OCI-LY7 (cell line): ENCODE results near the gene ZNF124. TPM values are rescaled to one million over a fixed set of nuclear protein-coding genes. Genes with fewer than 3 reads are reported as not detected.
"Not testable (repeated sequence)": the region's sequence is repeated elsewhere in the genome, so short reads cannot be mapped to it uniquely, and the experiment has no call there.

Experiments
- BruUV-seq: library from RNA; stranded (reverse); fragments of 400-500 nt; replicated peaks from 2 replicates; lab custom pipeline; 2021; lab: Mats Ljungman, UMichigan
- CTCF ChIA-PET: fragments of 300-600 bp; sonication (Branson Sonifier 250); formaldehyde crosslinking; loops from one replicate; lab custom pipeline; 2022; ENCODE audit warnings: antibody characterized with exemption; ENCODE audit not compliant: unreplicated experiment; lab: Charles Lee
- POLR2A ChIA-PET: fragments of 300-600 bp; sonication (Branson Sonifier 250); formaldehyde crosslinking; loops from one replicate; lab custom pipeline; 2022; ENCODE audit warnings: antibody characterized with exemption; lab: Charles Lee
- DNase-seq: peaks from one replicate; pipeline ENCODE4 v3.0.0-alpha.2; 2015; ENCODE audit warnings: low spot score
- H2AFZ ChIP-seq: fragments of 200-600 bp; sonication (generic), shearing (Covaris generic); 2 replicates; pipeline ENCODE4 v1.6.1; 2014; ENCODE audit warnings: mild to moderate bottlenecking, antibody characterized with exemption, low read length, moderate library complexity
- H3K27ac ChIP-seq: fragments of 200-600 bp; sonication (generic); 2 replicates; pipeline ENCODE4 v1.5.1; 2014; ENCODE audit warnings: mixed run types, low read depth, mild to moderate bottlenecking, moderate library complexity, low read length, inconsistent platforms; ENCODE audit not compliant: poor library complexity, severe bottlenecking
- H3K36me3 ChIP-seq: fragments of 200-600 bp; sonication (generic); 2 replicates; pipeline ENCODE4 v1.6.1; 2014; ENCODE audit warnings: mild to moderate bottlenecking, antibody characterized with exemption, low read length, moderate library complexity, mixed read lengths; ENCODE audit not compliant: insufficient read depth
- H3K4me1 ChIP-seq: fragments of 200-600 bp; sonication (generic); 2 replicates; pipeline ENCODE4 v1.5.1; 2014; ENCODE audit warnings: mild to moderate bottlenecking, low read length; ENCODE audit not compliant: insufficient read depth, poor library complexity, severe bottlenecking
- H3K4me2 ChIP-seq: fragments of 200-600 bp; sonication (generic); 2 replicates; pipeline ENCODE4 v1.6.1; 2014; ENCODE audit warnings: mild to moderate bottlenecking, low read length
- H3K4me3 ChIP-seq: fragments of 200-600 bp; sonication (generic); 2 replicates; pipeline ENCODE4 v1.5.1; 2014; ENCODE audit warnings: mild to moderate bottlenecking, low read depth, low read length; ENCODE audit not compliant: poor library complexity, severe bottlenecking
- H3K79me2 ChIP-seq: fragments of 200-600 bp; sonication (generic); 2 replicates; pipeline ENCODE4 v1.6.1; 2016; ENCODE audit warnings: low read depth, mild to moderate bottlenecking, low read length, moderate library complexity, mixed read lengths; ENCODE audit not compliant: insufficient read depth
- H3K9me2 ChIP-seq: fragments of 200-600 bp; sonication (generic); 2 replicates; pipeline ENCODE4 v1.6.1; 2016; ENCODE audit warnings: mild to moderate bottlenecking, low read length, mixed read lengths; ENCODE audit not compliant: insufficient read depth
- H3K9me3 ChIP-seq: fragments of 200-600 bp; sonication (generic); 2 replicates; pipeline ENCODE4 v1.6.1; 2014; ENCODE audit warnings: mild to moderate bottlenecking, mixed run types, low read length, mixed read lengths
- H4K20me1 ChIP-seq: fragments of 200-600 bp; sonication (generic); 2 replicates; pipeline ENCODE4 v1.6.1; 2014; ENCODE audit warnings: mild to moderate bottlenecking, antibody characterized with exemption, low read length, moderate library complexity, mixed read lengths; ENCODE audit not compliant: insufficient read depth
- EZH2phosphoT487 ChIP-seq: fragments of 200-600 bp; sonication (generic); IDR thresholded peaks from 2 replicates; pipeline ENCODE4 v1.6.1; 2018; ENCODE audit warnings: low read depth, borderline replicate concordance, mild to moderate bottlenecking, mixed run types, antibody characterized with exemption, low read length, moderate library complexity, mixed read lengths
- intact Hi-C: fragments of 100-400 bp; cut with micrococcal nuclease; formaldehyde crosslinking; loops from one replicate; pipeline ENCODE4 v1.10.0; 2022; ENCODE audit not compliant: unreplicated experiment
- total RNA-seq, 2 experiments: library from RNA; depleted of rRNA in 1 of 2; stranded (reverse); fragments of >200 nt in 1 of 2; shearing (Covaris generic) in 1 of 2; gene quantifications; 2 replicates each; pipeline ENCODE4 v1.2.3, GENCODE V29; 2014 to 2022
- TF ChIP-seq, protein P1 (sequence below): fragments of 200-600 bp; sonication (generic); conservative IDR thresholded peaks from 2 replicates; pipeline ENCODE4 v1.5.1; 2014; ENCODE audit warnings: mild to moderate bottlenecking, antibody characterized with exemption, low read length, moderate library complexity, mixed read lengths

Gene ZNF124
- total RNA-seq, 2 experiments from 2014 or later = 29.0 to 33.3 TPM

DNA sequence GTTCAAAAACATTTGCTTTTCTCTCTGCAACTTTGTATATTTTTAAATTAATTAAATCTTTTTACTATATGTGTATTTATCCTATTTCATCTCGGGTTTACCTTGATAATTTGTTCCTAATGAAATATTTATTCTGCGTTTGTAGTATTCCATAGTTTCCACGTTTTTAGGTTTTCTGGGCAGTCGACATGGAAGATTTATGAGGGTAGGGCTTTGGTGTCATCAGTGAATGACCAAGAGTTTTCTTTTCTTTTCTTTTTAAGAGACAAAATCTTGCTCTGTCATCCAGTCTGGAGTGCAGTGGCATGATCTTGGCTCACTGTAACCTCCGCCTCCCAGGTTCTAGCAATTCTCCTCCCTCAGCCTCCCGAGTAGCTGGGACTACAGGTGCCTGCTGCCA, 50.4 kb downstream of the ZNF124 start:
- H4K20me1 ChIP-seq = no peaks in the 10 kb centered on the region
- H3K9me2 ChIP-seq = no peaks in the 10 kb centered on the region
- H3K4me2 ChIP-seq = no peak overlapping the region
- no peaks in the 10 kb centered on the region for H3K9me3 ChIP-seq
- H3K27ac ChIP-seq = no peak overlapping the region
- no peaks in the 10 kb centered on the region for H3K36me3 ChIP-seq
- POLR2A ChIA-PET = no interaction called here
- no peak for TF ChIP-seq EZH2phosphoT487
- TF ChIP-seq, protein P1, sequence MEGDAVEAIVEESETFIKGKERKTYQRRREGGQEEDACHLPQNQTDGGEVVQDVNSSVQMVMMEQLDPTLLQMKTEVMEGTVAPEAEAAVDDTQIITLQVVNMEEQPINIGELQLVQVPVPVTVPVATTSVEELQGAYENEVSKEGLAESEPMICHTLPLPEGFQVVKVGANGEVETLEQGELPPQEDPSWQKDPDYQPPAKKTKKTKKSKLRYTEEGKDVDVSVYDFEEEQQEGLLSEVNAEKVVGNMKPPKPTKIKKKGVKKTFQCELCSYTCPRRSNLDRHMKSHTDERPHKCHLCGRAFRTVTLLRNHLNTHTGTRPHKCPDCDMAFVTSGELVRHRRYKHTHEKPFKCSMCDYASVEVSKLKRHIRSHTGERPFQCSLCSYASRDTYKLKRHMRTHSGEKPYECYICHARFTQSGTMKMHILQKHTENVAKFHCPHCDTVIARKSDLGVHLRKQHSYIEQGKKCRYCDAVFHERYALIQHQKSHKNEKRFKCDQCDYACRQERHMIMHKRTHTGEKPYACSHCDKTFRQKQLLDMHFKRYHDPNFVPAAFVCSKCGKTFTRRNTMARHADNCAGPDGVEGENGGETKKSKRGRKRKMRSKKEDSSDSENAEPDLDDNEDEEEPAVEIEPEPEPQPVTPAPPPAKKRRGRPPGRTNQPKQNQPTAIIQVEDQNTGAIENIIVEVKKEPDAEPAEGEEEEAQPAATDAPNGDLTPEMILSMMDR = no peak
- no peaks in the 10 kb centered on the region for H3K4me1 ChIP-seq
- CTCF ChIA-PET = no interaction called here
- H3K79me2 ChIP-seq = no peaks in the 10 kb centered on the region
- H2AFZ ChIP-seq = no peak overlapping the region
- no peak overlapping the region for H3K4me3 ChIP-seq
- no TSS peak for BruUV-seq
- no peak for DNase-seq
- intact Hi-C loops = no loop called here

DNA sequence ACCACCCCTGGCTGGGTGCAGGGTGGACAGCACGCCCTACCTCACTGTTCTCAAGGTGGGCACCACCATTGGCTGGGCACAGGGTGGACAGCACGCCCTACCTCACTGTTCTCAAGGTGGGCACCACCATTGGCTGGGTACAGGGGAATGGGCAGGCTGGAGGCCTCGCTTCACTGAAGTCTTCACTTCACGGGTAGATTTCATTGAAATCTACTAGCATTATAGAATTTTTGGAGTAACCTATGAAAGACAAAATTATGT, 51.5 kb downstream of the ZNF124 start:
- DNase-seq, H3K9me2 ChIP-seq, H3K36me3 ChIP-seq, H3K79me2 ChIP-seq, POLR2A ChIA-PET, H3K9me3 ChIP-seq, CTCF ChIA-PET, H3K4me1 ChIP-seq, H3K4me2 ChIP-seq, H3K4me3 ChIP-seq, BruUV-seq, H2AFZ ChIP-seq, intact Hi-C loops, H4K20me1 ChIP-seq, H3K27ac ChIP-seq: not testable (repeated sequence)

DNA sequence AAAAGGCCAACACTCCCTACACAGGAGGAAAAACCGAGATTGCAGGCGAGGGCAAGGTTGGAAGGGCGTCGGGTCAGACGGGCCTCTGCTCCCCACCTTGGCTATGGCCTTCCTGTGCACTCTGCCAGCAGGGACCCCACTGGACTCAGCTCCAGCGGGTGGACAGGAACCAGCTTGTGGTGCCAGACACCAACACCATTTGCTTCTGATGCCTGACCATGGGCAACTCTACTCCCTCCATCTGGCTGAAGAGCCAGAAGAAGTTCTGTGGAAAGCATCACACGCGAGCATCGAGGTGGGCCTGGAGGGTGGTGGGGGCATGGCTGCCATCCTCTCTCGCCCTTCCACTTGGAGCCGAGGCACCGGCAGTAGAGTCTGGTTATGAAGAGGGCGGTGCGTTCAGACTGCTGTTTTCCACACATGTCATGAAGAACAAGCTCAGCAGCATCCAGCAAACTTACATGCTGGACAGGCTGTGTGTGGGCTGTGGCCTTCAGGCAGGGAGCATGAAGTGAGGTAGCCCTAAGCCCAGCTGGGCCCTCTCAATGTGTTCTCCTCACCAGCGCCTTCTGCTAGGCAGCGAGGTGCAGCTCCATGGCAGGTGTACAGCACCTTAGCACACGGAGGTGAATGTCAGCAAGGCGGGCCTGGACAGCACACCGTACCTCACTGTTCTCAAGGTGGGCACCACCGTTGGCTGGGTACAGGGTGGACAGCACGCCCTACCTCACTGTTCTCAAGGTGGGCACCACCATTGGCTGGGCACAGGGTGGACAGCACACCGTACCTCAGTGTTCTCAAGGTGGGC, 52.0 kb downstream of the ZNF124 start:
- CTCF ChIA-PET = no interaction called here
- POLR2A ChIA-PET = no interaction called here
- BruUV-seq = no TSS peak

More for the DNA sequence above, 52.0 kb downstream of the ZNF124 start:
- Histone ChIP-seq H3K27ac (no peak overlapping the region), H3K9me3 (no peaks in the 10 kb centered on the region), H3K9me2 (no peaks in the 10 kb centered on the region), H3K36me3 (no peaks in the 10 kb centered on the region), H3K4me3 (no peak overlapping the region), H4K20me1 (no peaks in the 10 kb centered on the region), H2AFZ (no peak overlapping the region), H3K4me1 (no peaks in the 10 kb centered on the region), H3K4me2 (no peak overlapping the region), H3K79me2 (no peaks in the 10 kb centered on the region)
- DNase-seq = no peak
- TF ChIP-seq, protein P1 = no peak
- no peak for TF ChIP-seq EZH2phosphoT487
- intact Hi-C loops = no loop called here
